ENCODE data around the gene PRPSAP2. TPM values are rescaled to one million over a fixed set of nuclear protein-coding genes. Genes with fewer than 3 reads are reported as not detected.
"Not testable (repeated sequence)": the region's sequence is repeated elsewhere in the genome, so short reads cannot be mapped to it uniquely, and the experiment has no call there.

The PRPSAP2 gene, protein sequence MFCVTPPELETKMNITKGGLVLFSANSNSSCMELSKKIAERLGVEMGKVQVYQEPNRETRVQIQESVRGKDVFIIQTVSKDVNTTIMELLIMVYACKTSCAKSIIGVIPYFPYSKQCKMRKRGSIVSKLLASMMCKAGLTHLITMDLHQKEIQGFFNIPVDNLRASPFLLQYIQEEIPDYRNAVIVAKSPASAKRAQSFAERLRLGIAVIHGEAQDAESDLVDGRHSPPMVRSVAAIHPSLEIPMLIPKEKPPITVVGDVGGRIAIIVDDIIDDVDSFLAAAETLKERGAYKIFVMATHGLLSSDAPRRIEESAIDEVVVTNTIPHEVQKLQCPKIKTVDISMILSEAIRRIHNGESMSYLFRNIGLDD
- polyA plus RNA-seq (2012; ENCODE audit: insufficient read depth, insufficient read length, low read depth), result 23.4 TPM

- no peaks in the 10 kb centered on the region for H3K4me1 ChIP-seq
These were observed at the start of gene PRPSAP2 for GRCh38 chr17:18857864-18858566. Gene PRPSAP2 (plus strand): TSS chr17:18858131. CDS start chr17:18865834, 7,703 bp downstream.

DNA sequence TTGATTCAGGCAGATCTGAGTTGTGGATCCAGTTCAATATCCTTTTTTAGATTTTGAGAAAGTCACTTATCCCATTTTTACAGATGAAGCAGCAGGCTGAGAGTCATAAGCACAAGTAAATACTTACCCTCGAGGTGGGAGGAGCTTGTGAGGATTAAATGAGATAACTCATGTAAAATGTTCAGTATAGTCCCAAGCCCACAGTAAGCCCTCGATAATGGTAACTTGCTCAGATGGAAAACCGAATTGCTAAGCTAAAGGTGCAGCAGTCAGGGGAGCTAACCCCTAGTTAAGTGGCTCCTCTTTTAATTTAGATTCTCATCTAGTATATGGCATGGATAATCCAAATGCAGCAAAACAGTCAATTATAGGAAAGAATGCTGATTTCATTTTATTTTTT, 42.0 kb upstream of the PRPSAP2 start:
- not testable (repeated sequence) for H3K4me3 ChIP-seq (ENCODE audit: low read depth, low read length); DNase-seq; H3K9me3 ChIP-seq; H3K36me3 ChIP-seq; H3K27me3 ChIP-seq; H3K4me1 ChIP-seq

More at GRCh38 chr17:18857864-18858566, at the start of gene PRPSAP2:
- TF ChIP-seq, protein P1, sequence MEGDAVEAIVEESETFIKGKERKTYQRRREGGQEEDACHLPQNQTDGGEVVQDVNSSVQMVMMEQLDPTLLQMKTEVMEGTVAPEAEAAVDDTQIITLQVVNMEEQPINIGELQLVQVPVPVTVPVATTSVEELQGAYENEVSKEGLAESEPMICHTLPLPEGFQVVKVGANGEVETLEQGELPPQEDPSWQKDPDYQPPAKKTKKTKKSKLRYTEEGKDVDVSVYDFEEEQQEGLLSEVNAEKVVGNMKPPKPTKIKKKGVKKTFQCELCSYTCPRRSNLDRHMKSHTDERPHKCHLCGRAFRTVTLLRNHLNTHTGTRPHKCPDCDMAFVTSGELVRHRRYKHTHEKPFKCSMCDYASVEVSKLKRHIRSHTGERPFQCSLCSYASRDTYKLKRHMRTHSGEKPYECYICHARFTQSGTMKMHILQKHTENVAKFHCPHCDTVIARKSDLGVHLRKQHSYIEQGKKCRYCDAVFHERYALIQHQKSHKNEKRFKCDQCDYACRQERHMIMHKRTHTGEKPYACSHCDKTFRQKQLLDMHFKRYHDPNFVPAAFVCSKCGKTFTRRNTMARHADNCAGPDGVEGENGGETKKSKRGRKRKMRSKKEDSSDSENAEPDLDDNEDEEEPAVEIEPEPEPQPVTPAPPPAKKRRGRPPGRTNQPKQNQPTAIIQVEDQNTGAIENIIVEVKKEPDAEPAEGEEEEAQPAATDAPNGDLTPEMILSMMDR (IDR thresholded peaks at IDR 0.05; ENCODE audit: low read depth, low read length), result no peak
- peak; percentile 95 for DNase-seq
- no peaks in the 10 kb centered on the region for H3K27me3 ChIP-seq
- H3K36me3 ChIP-seq, result no peaks in the 10 kb centered on the region
- H3K9me3 ChIP-seq, result no peaks in the 10 kb centered on the region
- H3K4me3 ChIP-seq (ENCODE audit: low read depth, low read length), result peak within 1 kb of the TSS; percentile 76

DNA sequence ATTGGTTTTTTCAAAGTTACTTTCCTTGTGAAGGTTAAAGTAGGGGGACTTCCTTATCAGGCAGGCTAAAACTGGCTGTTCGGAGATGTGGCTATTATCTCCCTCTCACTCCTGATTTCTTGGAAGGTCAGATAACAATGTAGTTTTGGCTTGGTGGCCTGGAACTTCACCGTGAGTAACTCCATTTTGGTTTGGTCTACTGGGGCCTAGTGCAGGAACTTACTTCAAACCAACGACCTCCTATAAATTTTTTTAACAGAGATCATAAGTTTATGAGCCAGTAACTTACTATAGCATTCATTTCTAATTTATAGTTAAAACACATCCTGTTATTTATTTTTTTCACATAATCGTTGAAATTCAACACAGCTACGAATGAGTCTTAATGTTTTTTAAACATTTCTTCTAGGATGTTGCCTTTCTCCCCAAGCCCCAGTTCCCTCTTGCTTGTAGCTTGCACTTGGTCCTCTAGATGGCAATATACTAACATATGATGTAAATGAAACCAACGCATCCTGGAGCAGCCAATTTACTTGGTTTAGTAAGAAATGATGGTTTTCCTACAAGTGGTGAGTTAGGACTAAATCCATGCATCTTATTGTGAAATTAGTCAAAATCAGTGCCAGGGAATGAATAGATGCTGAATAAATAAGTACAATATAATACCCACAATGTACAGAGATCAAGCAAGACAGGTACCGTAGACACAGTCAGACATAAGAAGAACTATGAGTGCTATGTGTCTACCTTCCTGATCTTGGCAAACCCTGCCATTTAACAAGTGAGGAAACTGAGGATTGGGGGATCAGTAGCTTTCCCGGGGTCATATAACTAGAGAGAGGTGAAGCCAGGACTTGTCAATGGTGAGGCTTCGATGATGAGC, 41.2 kb upstream of the PRPSAP2 start:
- not testable (repeated sequence) for H3K27me3 ChIP-seq; H3K9me3 ChIP-seq; H3K4me3 ChIP-seq (ENCODE audit: low read depth, low read length); H3K4me1 ChIP-seq; H3K36me3 ChIP-seq
- TF ChIP-seq, protein P1 (IDR thresholded peaks at IDR 0.05; ENCODE audit: low read depth, low read length), result peak; percentile 47
- peak; percentile 37 for DNase-seq

GRCh38 chr17:18821430-18821829, 36.5 kb upstream of the PRPSAP2 start:
- H3K4me3 ChIP-seq (ENCODE audit: low read depth, low read length); H3K4me1 ChIP-seq; H3K9me3 ChIP-seq; DNase-seq; H3K36me3 ChIP-seq; H3K27me3 ChIP-seq: not testable (repeated sequence)

DNA sequence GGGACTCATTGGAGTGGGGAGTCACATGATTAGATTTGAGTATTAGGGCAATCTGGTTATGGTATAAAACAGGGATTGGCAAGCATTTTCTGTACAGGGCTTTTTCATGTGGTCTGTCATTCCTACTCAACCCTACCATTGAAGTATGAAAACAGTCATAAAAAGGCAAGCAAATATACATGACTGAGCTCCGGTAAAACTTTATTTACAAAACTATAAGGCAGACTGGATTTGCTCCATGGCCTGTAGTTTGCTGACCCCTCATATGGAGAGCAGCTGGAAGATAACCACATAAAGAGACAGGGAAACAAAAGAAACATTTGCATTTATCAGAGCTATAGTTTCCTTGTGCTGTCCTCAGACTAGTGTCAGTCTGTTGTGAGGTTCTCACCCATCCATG, 30.3 kb upstream of the PRPSAP2 start:
- H3K4me3 ChIP-seq (ENCODE audit: low read depth, low read length); H3K4me1 ChIP-seq; H3K9me3 ChIP-seq; H3K36me3 ChIP-seq; H3K27me3 ChIP-seq; DNase-seq: not testable (repeated sequence)

GRCh38 chr17:18848501-18848900, 9.4 kb upstream of the PRPSAP2 start:
- no peaks in the 10 kb centered on the region for H3K4me1 ChIP-seq
- H3K36me3 ChIP-seq, result no peaks in the 10 kb centered on the region
- H3K4me3 ChIP-seq (ENCODE audit: low read depth, low read length), result no peak overlapping the region
- H3K9me3 ChIP-seq, result no peaks in the 10 kb centered on the region
- TF ChIP-seq, protein P1 (IDR thresholded peaks at IDR 0.05; ENCODE audit: low read depth, low read length), result no peak
- DNase-seq, result no peak
- H3K27me3 ChIP-seq, result no peaks in the 10 kb centered on the region

GRCh38 chr17:18850679-18851078, 7.3 kb upstream of the PRPSAP2 start:
- no peaks in the 10 kb centered on the region for H3K36me3 ChIP-seq
- H3K9me3 ChIP-seq, result no peaks in the 10 kb centered on the region
- no peaks in the 10 kb centered on the region for H3K27me3 ChIP-seq
- no peaks in the 10 kb centered on the region for H3K4me1 ChIP-seq
- TF ChIP-seq, protein P1 (IDR thresholded peaks at IDR 0.05; ENCODE audit: low read depth, low read length), result no peak
- no peak overlapping the region for H3K4me3 ChIP-seq (ENCODE audit: low read depth, low read length)
- DNase-seq, result no peak
